Measurements from ENCODE around the gene DOK4.
A peak's percentile ranks its signal among the peaks of the same experiment; 100 is the strongest.

Gene DOK4

DNA sequence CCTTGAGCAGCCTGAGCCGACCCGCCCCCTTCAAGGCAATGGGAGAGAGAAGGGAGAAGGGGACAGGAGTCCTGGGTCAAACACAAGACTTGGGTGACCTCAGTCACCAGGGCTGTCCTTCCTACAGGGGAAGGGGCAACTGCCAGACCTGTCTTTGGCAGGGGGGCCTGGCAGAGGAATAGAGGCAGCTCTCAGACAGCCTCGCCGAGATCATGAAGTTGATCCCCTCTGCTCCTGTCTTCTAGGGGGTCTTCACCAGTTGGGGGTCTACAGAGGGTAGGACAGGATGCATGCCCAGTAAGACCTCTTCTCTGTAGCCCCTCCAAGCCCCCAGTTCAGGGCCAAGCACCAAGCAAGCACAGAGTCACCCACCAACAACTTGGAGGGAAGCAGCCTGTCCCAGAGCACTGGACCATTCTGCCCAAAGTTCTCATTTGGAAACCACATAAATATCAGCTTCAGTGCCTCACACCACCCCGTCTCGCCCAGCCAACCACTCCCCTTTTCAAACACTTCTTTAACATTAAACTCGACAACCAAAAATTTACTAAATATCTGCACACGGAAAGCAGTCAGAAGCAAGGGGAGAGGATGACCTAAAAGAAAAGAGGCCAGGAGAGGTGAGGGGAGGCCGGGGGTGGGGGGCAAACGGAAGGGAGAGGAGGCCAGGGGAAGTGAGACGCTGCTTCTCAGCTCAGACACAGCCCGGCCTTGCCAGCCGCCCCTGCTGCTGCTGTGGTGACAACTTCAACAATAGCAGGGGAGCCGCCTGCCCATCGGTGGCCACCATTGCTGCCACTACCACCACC lies 7.7 kb downstream of the DOK4 start:
- Histone ChIP-seq H3K36me3 (ENCODE audit: control insufficient read depth in 5 of 5, insufficient read depth in 5 of 5, low read length in 5 of 5) (peaks cover 0 to 16% (median 6%) of the 10 kb centered on the region in 5 donors), H3K9me3 (ENCODE audit: control insufficient read depth in 5 of 5, low read length in 5 of 5) (no peaks in the 10 kb centered on the region), H3K4me3 (ENCODE audit: low read depth in 1 of 5, low read length in 5 of 5) (peak overlapping the region in 4 of 5 donors; percentile 50 to 63 (median 58)), H3K27me3 (ENCODE audit: control insufficient read depth in 5 of 5, insufficient read depth in 4 of 5, low read length in 5 of 5) (peaks cover 0 to 15% (median 9%) of the 10 kb centered on the region in 5 donors), H3K27ac (ENCODE audit: low read depth, low read length) (no peak overlapping the region), H3K9ac (ENCODE audit: low read length in 5 of 5) (peak overlapping the region in 2 of 5 donors; percentile 48 to 65), H3K4me1 (ENCODE audit: control insufficient read depth in 5 of 5, insufficient read depth in 5 of 5, low read length in 5 of 5) (peaks cover 4 to 53% (median 26%) of the 10 kb centered on the region in 5 donors)

DNA sequence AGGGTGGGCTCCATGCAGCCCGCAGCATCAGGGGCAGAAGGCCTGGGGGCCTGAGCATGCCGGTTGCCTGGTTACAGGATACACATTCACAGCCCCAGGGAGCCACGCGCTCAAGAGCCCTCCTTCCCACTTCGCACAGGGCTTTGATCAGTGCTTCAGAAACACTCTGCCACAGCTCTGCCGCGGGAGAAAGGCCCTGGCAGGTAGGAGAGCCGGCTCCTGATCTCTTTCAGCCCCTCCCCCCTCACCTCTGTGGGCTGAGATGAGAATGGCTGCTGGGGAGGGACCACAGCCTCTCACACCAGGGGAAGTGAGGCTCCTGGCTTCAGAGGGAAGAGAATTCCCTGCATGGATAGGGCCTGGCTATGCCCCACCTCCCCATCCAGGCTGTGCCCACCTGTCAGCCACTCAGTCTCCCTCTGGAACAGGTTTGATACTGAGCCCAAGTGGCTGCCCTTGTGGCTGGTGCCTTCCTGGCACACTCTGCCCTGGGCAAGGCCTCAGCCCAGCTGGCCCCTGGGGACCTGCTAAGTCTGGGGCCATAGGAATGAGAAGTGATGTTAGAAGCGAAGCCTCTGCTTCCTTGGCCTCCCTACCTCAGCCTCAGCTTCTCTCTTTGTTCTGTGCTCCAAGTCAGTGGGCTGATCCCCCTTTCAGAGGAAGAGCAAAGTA lies 8.6 kb downstream of the DOK4 start:
- H3K27ac ChIP-seq (ENCODE audit: low read depth, low read length) = no peak overlapping the region

DNA sequence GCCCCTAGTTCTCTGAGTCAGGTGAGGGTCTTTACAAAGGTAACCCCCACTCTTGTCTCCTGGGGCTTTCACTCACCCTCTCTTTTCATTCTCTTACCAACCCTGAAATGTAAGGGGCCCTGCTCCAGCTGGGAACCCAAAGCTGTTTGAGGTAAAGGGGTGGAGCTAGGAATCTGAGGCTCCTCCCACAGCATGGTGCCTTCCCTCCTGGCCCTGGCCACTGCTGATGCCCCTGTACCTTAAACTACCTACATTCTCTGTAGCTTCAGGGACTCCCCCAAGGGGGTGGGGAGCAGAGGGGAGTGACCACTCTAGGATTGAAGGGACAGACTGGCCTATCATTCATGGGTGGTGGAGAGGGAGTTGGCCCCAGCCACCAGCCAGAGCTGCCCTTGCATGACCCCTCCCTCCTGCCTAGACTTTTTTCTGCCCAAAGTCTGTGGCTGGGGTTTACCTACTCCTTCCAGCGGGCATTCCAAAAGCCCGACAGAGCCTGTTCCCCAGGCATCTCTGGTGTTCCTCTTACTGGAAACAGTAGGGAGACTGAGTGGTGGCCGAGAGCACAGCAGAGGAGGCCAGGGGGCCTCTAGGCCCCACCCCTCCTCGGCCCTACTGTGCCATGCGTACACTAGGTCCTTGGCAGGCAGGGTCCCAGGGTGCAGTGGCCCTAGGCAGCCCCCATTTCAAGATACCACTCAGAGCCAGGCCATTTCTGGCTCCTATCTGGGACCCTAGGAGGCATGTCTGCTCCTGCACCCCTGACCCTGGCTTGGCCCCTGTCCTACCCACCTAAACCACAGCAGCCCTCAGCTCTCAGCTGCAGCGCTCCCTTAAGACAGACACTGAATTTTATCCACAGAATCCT lies 9.5 kb downstream of the DOK4 start:
- H3K27ac ChIP-seq (ENCODE audit: low read depth, low read length) = no peak overlapping the region
- no peaks in the 10 kb centered on the region for H3K9me3 ChIP-seq (ENCODE audit: control insufficient read depth in 5 of 5, low read length in 5 of 5)
- no peak overlapping the region for H3K4me3 ChIP-seq (ENCODE audit: low read depth in 1 of 5, low read length in 5 of 5)
- peak overlapping the region in 1 of 5 donors; percentile 14 for H3K9ac ChIP-seq (ENCODE audit: low read length in 5 of 5)
- peaks cover 0 to 15% (median 9%) of the 10 kb centered on the region in 5 donors for H3K27me3 ChIP-seq (ENCODE audit: control insufficient read depth in 5 of 5, insufficient read depth in 4 of 5, low read length in 5 of 5)
- H3K36me3 ChIP-seq (ENCODE audit: control insufficient read depth in 5 of 5, insufficient read depth in 5 of 5, low read length in 5 of 5) = peaks cover 0 to 35% (median 23%) of the 10 kb centered on the region in 5 donors
- H3K4me1 ChIP-seq (ENCODE audit: control insufficient read depth in 5 of 5, insufficient read depth in 5 of 5, low read length in 5 of 5) = peaks cover 4 to 67% (median 36%) of the 10 kb centered on the region in 5 donors

More for the DNA sequence above, 8.6 kb downstream of the DOK4 start:
- peaks cover 4 to 60% (median 31%) of the 10 kb centered on the region in 5 donors for H3K4me1 ChIP-seq (ENCODE audit: control insufficient read depth in 5 of 5, insufficient read depth in 5 of 5, low read length in 5 of 5)
- H3K9me3 ChIP-seq (ENCODE audit: control insufficient read depth in 5 of 5, low read length in 5 of 5) = no peaks in the 10 kb centered on the region
- H3K4me3 ChIP-seq (ENCODE audit: low read depth in 1 of 5, low read length in 5 of 5) = no peak overlapping the region
- H3K36me3 ChIP-seq (ENCODE audit: control insufficient read depth in 5 of 5, insufficient read depth in 5 of 5, low read length in 5 of 5) = peaks cover 0 to 26% (median 15%) of the 10 kb centered on the region in 5 donors
- H3K27me3 ChIP-seq (ENCODE audit: control insufficient read depth in 5 of 5, insufficient read depth in 4 of 5, low read length in 5 of 5) = peaks cover 0 to 15% (median 9%) of the 10 kb centered on the region in 5 donors
- peak overlapping the region in 1 of 5 donors; percentile 4 for H3K9ac ChIP-seq (ENCODE audit: low read length in 5 of 5)

DNA sequence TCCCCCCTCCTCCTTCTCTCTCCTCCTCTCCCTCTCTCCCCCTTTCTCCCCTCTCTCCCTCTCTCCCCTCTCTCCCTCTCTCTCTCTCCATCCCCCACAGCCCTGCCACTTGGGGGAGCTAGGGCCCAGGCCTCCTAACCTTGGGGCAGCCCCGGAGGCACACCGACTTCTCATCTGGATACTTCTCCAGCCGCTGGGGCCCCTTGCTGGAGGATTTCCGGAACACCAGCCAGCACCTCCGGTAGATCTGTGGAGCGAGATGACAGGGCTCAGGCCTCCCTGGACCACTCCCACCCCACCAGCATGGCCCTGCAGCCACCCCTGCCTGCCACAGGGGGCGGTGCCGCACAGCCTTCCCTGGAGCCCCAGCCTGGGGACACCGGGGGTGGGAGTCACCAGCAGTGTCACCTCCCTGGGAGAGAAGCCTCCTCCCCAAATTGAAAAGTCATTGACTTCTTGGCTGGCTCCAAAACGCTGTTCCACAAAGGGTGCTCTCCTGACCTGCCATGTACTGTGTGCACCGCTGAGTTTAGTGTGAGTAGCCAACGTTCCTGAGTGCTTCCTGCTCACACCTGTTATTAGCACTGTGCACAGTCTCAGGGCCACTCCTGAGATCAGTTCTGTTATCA lies 10.5 kb downstream of the DOK4 start:
- Histone ChIP-seq H3K9me3 (ENCODE audit: control insufficient read depth in 5 of 5, low read length in 5 of 5) (no peaks in the 10 kb centered on the region), H3K27ac (ENCODE audit: low read depth, low read length) (no peak overlapping the region), H3K36me3 (ENCODE audit: control insufficient read depth in 5 of 5, insufficient read depth in 5 of 5, low read length in 5 of 5) (peaks cover 0 to 42% (median 31%) of the 10 kb centered on the region in 5 donors), H3K9ac (ENCODE audit: low read length in 5 of 5) (peak overlapping the region in 1 of 5 donors; percentile 14), H3K27me3 (ENCODE audit: control insufficient read depth in 5 of 5, insufficient read depth in 4 of 5, low read length in 5 of 5) (peaks cover 0 to 14% (median 9%) of the 10 kb centered on the region in 5 donors), H3K4me1 (ENCODE audit: control insufficient read depth in 5 of 5, insufficient read depth in 5 of 5, low read length in 5 of 5) (peaks cover 4 to 71% (median 40%) of the 10 kb centered on the region in 5 donors), H3K4me3 (ENCODE audit: low read depth in 1 of 5, low read length in 5 of 5) (no peak overlapping the region)

DNA sequence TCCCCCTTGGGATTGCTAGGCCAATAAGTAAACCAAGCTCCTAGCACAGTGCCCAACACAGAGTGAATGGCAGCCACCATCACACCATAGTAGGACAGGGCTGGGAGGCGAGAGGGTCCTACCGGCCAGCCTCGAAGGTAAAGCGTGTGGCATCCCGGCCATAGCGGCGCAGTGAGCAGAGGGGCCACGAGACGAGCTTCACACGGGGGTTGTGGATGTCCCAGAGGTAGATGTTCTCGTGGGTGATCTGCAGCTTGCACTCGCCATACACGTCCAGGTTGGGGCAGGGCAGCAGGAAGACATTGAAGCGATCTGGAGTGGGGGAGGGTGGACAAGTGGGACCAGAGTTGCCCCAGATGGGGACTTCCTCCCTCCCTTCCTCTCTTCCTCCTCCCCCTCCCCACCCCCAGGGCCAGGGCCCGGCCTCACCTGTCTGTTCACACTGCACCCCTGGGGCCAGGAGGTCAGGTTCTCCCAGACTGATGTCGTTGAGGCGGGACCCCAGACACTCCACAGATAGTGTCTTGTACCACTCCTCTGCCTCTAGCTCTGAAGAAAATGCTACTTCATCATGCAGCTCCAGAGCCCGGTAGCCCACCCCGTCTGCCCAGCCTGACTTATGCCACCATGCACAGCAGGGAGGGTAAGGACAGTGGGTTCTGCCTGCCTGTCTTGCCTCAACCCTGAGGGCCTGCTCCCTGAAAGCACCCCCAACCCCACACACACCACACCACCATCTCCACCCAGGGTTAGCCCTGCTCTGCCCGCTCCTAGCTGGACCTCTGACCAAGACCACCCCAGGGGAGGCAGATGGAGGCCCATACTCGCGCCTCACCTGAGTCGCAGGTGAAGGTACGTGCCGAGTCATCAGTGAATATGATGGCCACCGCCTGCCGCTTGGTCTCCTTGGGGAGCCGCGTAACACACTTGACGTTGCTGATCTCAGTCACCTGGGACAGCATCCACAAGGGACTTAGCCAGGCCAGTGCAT lies 11.3 kb downstream of the DOK4 start:
- H3K4me1 ChIP-seq (ENCODE audit: control insufficient read depth in 5 of 5, insufficient read depth in 5 of 5, low read length in 5 of 5) = peaks cover 5 to 71% (median 43%) of the 10 kb centered on the region in 5 donors
- no peak overlapping the region for H3K4me3 ChIP-seq (ENCODE audit: low read depth in 1 of 5, low read length in 5 of 5)
- H3K9ac ChIP-seq (ENCODE audit: low read length in 5 of 5) = no peak overlapping the region
- no peaks in the 10 kb centered on the region for H3K9me3 ChIP-seq (ENCODE audit: control insufficient read depth in 5 of 5, low read length in 5 of 5)
- no peak overlapping the region for H3K27ac ChIP-seq (ENCODE audit: low read depth, low read length)
- H3K36me3 ChIP-seq (ENCODE audit: control insufficient read depth in 5 of 5, insufficient read depth in 5 of 5, low read length in 5 of 5) = peaks cover 0 to 51% (median 40%) of the 10 kb centered on the region in 5 donors
- peaks cover 0 to 13% (median 9%) of the 10 kb centered on the region in 5 donors for H3K27me3 ChIP-seq (ENCODE audit: control insufficient read depth in 5 of 5, insufficient read depth in 4 of 5, low read length in 5 of 5)

DNA sequence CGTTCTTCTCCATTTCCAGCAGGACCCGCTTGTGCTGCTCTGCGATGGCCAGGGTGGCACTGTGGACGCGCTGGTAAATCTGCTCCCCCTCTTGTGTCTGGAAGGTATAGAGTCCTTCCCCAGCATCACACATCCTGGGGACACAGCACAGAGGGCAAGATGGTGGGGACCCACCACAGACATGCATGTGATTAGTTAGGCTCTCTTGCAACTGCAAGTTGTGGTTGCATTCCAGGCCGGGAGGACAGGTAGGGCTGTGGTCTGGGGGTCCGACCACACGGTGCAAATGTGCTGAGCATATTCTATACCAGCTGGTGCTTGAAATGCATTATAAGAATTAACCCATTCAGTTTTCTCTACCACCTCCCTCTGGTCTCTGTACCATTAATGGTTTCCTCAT lies 12.4 kb downstream of the DOK4 start:
- Histone ChIP-seq H3K27ac (ENCODE audit: low read depth, low read length) (no peak overlapping the region), H3K9ac (ENCODE audit: low read length in 5 of 5) (no peak overlapping the region), H3K4me1 (ENCODE audit: control insufficient read depth in 5 of 5, insufficient read depth in 5 of 5, low read length in 5 of 5) (peaks cover 2 to 61% (median 32%) of the 10 kb centered on the region in 5 donors), H3K27me3 (ENCODE audit: control insufficient read depth in 5 of 5, insufficient read depth in 4 of 5, low read length in 5 of 5) (peaks cover 0 to 4% (median 0%) of the 10 kb centered on the region in 5 donors), H3K9me3 (ENCODE audit: control insufficient read depth in 5 of 5, low read length in 5 of 5) (no peaks in the 10 kb centered on the region), H3K4me3 (ENCODE audit: low read depth in 1 of 5, low read length in 5 of 5) (no peak overlapping the region), H3K36me3 (ENCODE audit: control insufficient read depth in 5 of 5, insufficient read depth in 5 of 5, low read length in 5 of 5) (peaks cover 0 to 62% (median 51%) of the 10 kb centered on the region in 5 donors)

DNA sequence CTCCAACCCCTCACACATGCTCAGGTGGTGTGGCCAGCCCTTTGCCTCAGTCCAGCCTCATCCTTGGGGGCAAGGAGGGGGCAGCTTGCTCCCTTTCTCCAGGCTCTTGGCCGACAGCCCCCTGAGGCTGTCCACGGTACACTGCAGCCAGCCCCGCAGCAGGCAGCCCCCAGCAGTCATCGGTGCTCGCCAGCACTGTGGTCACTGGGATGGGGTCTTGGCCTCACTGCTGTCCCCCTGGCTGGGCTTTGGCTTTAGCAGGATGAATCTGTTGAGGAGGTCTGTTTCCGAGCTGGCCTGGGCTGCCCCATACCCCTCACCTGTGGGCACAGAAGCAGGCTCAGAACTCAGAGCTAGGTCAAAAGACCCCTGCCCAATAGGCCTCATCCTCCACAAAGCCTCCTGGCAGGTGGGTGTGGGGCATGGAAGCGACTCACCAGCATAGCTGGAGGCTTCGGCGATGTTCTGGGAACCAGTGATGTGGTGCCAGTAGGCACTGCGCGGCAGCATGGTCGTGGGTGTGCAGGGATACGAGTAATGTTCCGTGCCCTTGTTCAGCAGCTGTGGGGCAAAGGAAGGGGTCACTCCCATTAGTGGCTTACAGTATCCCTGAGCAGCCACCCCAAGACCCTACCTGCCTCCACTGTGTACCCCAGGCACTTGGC lies 13.0 kb downstream of the DOK4 start:
- Histone ChIP-seq H3K27ac (ENCODE audit: low read depth, low read length) (no peak overlapping the region), H3K36me3 (ENCODE audit: control insufficient read depth in 5 of 5, insufficient read depth in 5 of 5, low read length in 5 of 5) (peaks cover 3 to 66% (median 57%) of the 10 kb centered on the region in 5 donors), H3K4me1 (ENCODE audit: control insufficient read depth in 5 of 5, insufficient read depth in 5 of 5, low read length in 5 of 5) (peaks cover 2 to 55% (median 28%) of the 10 kb centered on the region in 5 donors), H3K9me3 (ENCODE audit: control insufficient read depth in 5 of 5, low read length in 5 of 5) (no peaks in the 10 kb centered on the region), H3K9ac (ENCODE audit: low read length in 5 of 5) (no peak overlapping the region), H3K4me3 (ENCODE audit: low read depth in 1 of 5, low read length in 5 of 5) (no peak overlapping the region), H3K27me3 (ENCODE audit: control insufficient read depth in 5 of 5, insufficient read depth in 4 of 5, low read length in 5 of 5) (no peaks in the 10 kb centered on the region)

DNA sequence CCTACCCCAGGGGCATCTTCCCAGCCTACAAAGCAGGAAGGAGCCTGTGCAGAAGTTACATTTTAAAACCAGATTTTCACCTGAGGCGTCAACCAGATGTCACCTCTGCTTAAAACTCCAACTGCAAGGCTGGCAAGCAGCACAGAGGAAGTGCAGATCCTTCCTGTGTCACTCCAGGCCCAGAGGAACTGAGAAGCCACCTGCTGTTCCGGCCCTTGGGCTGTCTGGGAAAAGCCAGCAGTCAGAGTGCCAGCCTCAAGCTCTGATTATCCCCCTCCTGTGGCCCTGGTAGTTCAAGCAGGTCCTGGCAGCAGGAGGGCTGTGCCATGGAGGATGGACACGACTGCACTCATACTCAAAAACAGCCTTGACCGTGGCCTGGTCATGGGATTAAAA lies 13.6 kb downstream of the DOK4 start:
- peaks cover 2 to 49% (median 28%) of the 10 kb centered on the region in 5 donors for H3K4me1 ChIP-seq (ENCODE audit: control insufficient read depth in 5 of 5, insufficient read depth in 5 of 5, low read length in 5 of 5)
- H3K9me3 ChIP-seq (ENCODE audit: control insufficient read depth in 5 of 5, low read length in 5 of 5) = no peaks in the 10 kb centered on the region
- H3K9ac ChIP-seq (ENCODE audit: low read length in 5 of 5) = peak overlapping the region in 1 of 5 donors; percentile 22
- H3K4me3 ChIP-seq (ENCODE audit: low read depth in 1 of 5, low read length in 5 of 5) = no peak overlapping the region
- no peak overlapping the region for H3K27ac ChIP-seq (ENCODE audit: low read depth, low read length)
- H3K27me3 ChIP-seq (ENCODE audit: control insufficient read depth in 5 of 5, insufficient read depth in 4 of 5, low read length in 5 of 5) = no peaks in the 10 kb centered on the region
- peaks cover 5 to 72% (median 63%) of the 10 kb centered on the region in 5 donors for H3K36me3 ChIP-seq (ENCODE audit: control insufficient read depth in 5 of 5, insufficient read depth in 5 of 5, low read length in 5 of 5)

Data from subcutaneous abdominal adipose tissue (tissue), 5 donors.